Islet of Langerhans (tissue), 1 donor: ENCODE measurements around the gene TMEM117.
A peak's percentile ranks its signal among the peaks of the same experiment; 100 is the strongest.

Source experiments
- FAIRE-seq: peaks from one replicate; lab custom pipeline; 2011; peaks lifted over from hg19 to GRCh38; lab: Jason Lieb, UNC

TMEM117 gene

DNA sequence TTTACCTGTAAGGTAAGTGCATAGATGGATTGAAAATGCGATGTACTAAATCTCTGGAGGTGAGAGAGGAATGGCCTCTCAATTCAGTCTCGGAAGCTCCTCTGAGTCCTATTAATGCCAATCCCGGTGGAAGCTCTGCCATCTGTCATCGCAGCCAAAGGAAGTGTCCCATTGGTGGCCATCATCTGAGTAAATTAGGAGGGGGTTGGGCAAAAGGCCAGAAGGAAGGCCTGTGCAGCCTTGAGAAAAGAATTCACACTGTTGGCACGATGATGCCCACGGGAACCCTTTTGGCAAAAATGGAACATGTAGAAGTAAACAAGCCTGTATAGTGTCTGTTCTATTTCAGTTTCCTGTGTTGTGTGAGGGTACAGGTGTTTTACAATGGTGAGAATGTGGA, 545.5 kb downstream of the TMEM117 start:
- no peak for FAIRE-seq

DNA sequence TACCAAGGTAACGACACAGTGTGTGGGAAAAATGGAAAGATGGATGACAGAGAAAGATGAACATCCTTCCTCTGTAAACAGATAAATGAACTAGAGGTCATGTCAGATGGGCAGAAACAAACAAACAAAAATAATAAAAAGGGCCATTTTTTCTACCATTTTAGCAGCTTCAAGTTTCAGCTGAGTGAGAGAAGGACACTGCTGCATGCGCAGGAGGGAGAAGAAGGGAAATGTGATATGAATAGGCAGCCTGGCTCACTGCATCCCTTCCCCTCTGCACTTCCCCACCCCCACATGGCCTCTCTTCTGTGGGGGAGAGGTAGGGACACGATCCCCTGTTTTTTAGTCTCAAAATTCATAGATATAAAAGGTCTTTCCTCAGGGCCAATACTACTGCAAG, 548.3 kb downstream of the TMEM117 start:
- FAIRE-seq, result no peak

DNA sequence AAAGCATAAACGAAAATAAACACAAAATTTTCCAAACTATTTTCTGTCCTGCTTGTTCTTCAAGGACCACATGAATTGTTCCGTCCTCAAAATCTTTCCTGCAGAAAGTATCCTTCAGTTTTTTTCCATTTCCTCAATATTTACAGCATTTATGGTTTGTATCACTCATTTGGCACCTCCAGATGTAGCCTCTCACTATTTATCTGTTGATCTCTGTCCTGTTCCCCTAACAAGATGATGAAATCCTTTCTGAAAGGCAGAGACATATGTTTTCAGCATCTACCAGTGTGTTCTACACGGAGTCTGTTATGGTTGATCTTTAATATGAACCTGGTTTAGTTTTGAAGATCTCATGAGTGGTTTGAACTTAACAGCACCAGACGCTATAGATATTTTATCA, 550.1 kb downstream of the TMEM117 start:
- FAIRE-seq, result no peak

GRCh38 chr12:44387581-44387980, 551.7 kb downstream of the TMEM117 start:
- no peak for FAIRE-seq

DNA sequence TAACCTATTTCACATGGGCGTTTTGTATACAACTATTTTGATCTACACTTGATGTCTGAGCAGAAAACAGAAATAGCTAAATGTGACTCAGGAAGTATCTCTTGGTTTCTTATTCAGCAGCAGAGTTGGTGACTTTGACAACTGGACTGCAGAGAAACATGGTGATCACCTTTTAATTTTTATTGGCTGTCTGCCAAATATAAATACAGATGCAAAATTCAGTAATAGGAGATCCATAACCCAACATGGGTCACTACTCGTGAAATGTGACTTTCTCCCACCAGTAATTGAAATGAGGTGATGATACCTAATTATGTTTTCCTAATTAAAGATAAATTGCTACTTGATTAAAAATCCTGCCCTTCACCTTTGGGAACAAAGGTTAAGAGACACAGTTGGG, 553.2 kb downstream of the TMEM117 start:
- no peak for FAIRE-seq

DNA sequence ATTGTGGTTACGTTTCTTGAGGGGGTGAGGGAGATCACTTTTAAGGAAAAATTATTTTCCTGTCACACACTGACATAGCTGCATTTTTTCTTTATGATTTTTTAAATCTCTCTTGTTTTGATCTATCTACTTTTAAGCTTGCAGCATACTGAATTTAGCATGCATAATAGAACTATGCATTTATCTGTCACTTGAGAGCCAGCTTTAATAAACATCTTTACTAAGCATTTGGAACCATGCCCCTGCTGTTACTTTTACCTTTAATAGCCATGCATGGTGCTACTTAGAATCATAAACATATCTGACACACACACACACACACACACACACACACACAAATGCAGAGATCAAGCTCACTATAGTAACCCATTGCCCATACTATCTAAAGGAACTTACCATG, 554.0 kb downstream of the TMEM117 start:
- FAIRE-seq, result no peak

GRCh38 chr12:44397631-44398030, 561.8 kb downstream of the TMEM117 start:
- no peak for FAIRE-seq

GRCh38 chr12:44403185-44403584, 567.3 kb downstream of the TMEM117 start:
- FAIRE-seq, result peak; percentile 51

GRCh38 chr12:44405297-44405696, 569.4 kb downstream of the TMEM117 start:
- no peak for FAIRE-seq

DNA sequence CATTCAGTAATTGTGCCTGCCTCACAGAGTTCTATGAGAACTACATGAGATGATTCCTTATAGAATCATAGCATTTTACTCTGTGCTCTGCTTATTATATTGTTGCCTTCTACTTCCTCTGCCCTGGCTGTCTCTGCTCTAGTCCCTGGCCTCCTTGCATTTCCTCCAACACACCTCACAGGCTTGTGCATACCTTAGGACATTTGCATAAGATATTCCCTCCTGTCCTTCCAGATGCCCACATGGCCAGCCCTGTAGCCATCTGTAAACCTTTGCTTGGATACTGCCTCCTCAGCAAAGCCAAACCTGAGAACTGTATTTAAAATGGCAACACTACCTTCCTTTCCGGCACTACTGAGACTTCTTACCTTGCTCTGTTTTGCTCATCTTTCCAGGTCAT, 586.7 kb downstream of the TMEM117 start:
- FAIRE-seq, result no peak

DNA sequence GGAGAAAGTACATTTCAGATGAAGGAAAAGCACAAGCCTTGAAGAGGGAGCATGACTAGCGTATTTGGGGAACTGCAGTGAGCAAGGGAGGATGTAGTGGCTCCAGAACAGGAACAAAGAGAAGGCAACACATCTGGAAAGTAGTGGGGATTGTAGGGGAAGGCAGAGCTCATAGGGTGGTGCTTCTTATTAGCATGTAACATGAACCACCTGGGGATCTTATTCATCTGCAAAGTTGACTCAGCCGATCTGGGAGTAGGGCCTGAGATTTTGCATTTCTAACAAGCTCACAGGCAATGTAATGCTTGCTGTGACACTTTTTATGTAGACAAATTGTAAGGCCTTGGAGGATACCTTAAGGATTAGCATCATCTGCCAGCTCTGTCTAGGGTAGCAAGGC, 592.9 kb downstream of the TMEM117 start:
- FAIRE-seq, result no peak

DNA sequence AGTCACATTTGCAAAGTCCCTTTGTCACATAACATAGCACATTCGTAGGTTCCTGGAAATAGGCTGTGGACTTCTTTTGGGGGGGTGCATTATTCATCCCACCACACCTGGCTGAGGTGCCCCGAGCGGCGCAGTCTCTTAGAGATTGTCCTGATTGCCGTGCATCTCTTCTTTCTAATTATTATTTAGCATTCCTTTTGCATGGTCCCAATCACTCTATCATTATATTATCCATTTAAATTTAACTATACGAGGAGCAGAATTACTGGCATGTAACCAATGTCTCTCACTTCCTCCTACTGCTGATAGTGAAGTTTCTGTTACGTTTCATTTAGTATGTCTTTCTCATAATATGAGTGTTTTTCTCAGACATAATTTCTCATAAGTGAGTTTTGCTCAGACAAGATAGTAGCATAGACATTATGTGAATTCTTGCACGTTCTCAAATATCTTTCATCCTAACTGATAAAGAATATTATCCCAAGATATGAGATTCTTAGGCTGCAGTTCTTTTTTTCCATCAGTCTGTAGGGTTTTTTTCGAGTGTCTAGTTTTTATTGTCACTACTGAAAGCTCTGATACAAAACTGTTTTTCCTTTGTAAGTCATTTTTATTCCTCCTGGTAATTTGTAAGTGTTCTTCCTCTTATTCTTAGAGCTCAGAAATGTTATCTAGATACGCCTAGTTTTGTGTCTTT, 595.9 kb downstream of the TMEM117 start:
- FAIRE-seq, result no peak

DNA sequence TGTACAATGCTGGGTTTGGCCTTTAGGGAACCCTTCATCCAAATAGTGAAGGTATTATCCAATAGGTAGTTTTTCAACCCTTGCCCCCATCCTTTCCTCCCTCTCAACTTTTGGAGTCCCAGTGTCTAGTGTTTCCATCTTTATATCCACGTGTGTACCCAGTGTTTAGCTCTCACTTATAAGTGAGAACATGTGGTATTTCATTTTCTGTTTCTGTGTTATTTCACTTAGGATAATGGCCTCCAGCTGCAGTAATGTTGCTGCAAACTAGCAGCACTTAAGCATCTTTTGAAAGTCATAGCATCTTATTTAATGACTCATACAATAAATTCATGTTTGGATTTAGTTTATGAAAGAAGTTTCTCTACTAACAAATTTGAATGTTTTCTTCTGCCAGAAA, 597.8 kb downstream of the TMEM117 start:
- FAIRE-seq, result no peak

- FAIRE-seq, result no peak
These were observed 600.9 kb downstream of the TMEM117 start for GRCh38 chr12:44436756-44437155.
